DMS153 (cell line): ENCODE data around the gene ZNRF2.
A peak's percentile ranks its signal among the peaks of the same experiment; 100 is the strongest.

Source experiments
- DNase-seq: peaks from one replicate; lab custom pipeline; 2025; lab: John Stamatoyannopoulos, UW

The ZNRF2 gene

GRCh38 chr7:30321089-30321881 is 36.9 kb downstream of the ZNRF2 start:
- no peak for DNase-seq

- DNase-seq = no peak
Observed at GRCh38 chr7:30321882-30322192, 37.4 kb downstream of the ZNRF2 start.

GRCh38 chr7:30322271-30323005 is 38.0 kb downstream of the ZNRF2 start:
- DNase-seq = no peak

- DNase-seq = no peak
Observed at GRCh38 chr7:30323006-30323355, 38.6 kb downstream of the ZNRF2 start.

- DNase-seq = no peak
Observed at GRCh38 chr7:30327813-30328212, 43.4 kb downstream of the ZNRF2 start.

GRCh38 chr7:30328381-30328780 is 44.0 kb downstream of the ZNRF2 start:
- DNase-seq = no peak

GRCh38 chr7:30329716-30330115 is 45.3 kb downstream of the ZNRF2 start:
- DNase-seq = no peak

GRCh38 chr7:30330134-30331111 is 46.0 kb downstream of the ZNRF2 start:
- peak; percentile 26 for DNase-seq

- peak; percentile 23 for DNase-seq
Observed at GRCh38 chr7:30331338-30331737, 46.9 kb downstream of the ZNRF2 start.

GRCh38 chr7:30332549-30332948 is 48.2 kb downstream of the ZNRF2 start:
- DNase-seq = no peak

GRCh38 chr7:30335763-30336487 is 51.5 kb downstream of the ZNRF2 start:
- DNase-seq = no peak

GRCh38 chr7:30344513-30344912 is 60.1 kb downstream of the ZNRF2 start:
- DNase-seq = no peak

- no peak for DNase-seq
Observed at GRCh38 chr7:30347226-30348082, 63.1 kb downstream of the ZNRF2 start.

GRCh38 chr7:30348083-30348560 is 63.7 kb downstream of the ZNRF2 start:
- DNase-seq = no peak

GRCh38 chr7:30349170-30349569 is 64.8 kb downstream of the ZNRF2 start:
- no peak for DNase-seq

GRCh38 chr7:30349816-30350215 is 65.4 kb downstream of the ZNRF2 start:
- no peak for DNase-seq

- DNase-seq = no peak
Observed at GRCh38 chr7:30351286-30351685, 66.9 kb downstream of the ZNRF2 start.

- DNase-seq = no peak
Observed at GRCh38 chr7:30351724-30352123, 67.3 kb downstream of the ZNRF2 start.

GRCh38 chr7:30352169-30352568 is 67.8 kb downstream of the ZNRF2 start:
- no peak for DNase-seq

- no peak for DNase-seq
Observed at GRCh38 chr7:30353532-30353931, 69.1 kb downstream of the ZNRF2 start.
